ENCODE data around the gene WNT8A.

The WNT8A gene

GRCh38 chr5:138129347-138129746, 45.5 kb downstream of the WNT8A start:
- CTCF ChIA-PET: interaction anchor here (0.5 to 1.9 kb wide), 5 partner anchors 22 to 497 kb away, joined by 3 to 6 read pairs (median 4); no protein-coding TSS in a partner anchor
- H3K27ac ChIP-seq: no peak overlapping the region
- DNase-seq (ENCODE audit: low spot score): no peak
- no peak for TF ChIP-seq CTCF (conservative IDR thresholded peaks at IDR 0.05; ENCODE audit: low read depth)
- POLR2A ChIA-PET (ENCODE audit: low non-redundant PET): no interaction called here

GRCh38 chr5:138132543-138132942, 48.7 kb downstream of the WNT8A start:
- POLR2A ChIA-PET (ENCODE audit: low non-redundant PET): interaction anchor here (0.7 kb wide), 1 partner anchor 641 kb away, joined by 5 read pairs; no protein-coding TSS in a partner anchor
- CTCF ChIA-PET: interaction anchor here (0.6 to 2.0 kb wide), 5 partner anchors 13 to 472 kb away, joined by 3 to 25 read pairs (median 7); no protein-coding TSS in a partner anchor
- H3K27ac ChIP-seq: no peak overlapping the region
- no peak for TF ChIP-seq CTCF (conservative IDR thresholded peaks at IDR 0.05; ENCODE audit: low read depth)
- DNase-seq (ENCODE audit: low spot score): no peak

- no peak for DNase-seq (ENCODE audit: low spot score)
- H3K27ac ChIP-seq: no peak within 1 kb of the TSS
- ChIA-PET CTCF (interaction anchor here (0.5 to 1.4 kb wide), 3 partner anchors 62 to 396 kb away, joined by 3 to 7 read pairs (median 4); no protein-coding TSS in a partner anchor), POLR2A (ENCODE audit: low non-redundant PET) (no interaction called here)
- no peak for TF ChIP-seq CTCF (conservative IDR thresholded peaks at IDR 0.05; ENCODE audit: low read depth)
These were observed 55.3 kb downstream of the WNT8A start, which contains the start of gene NME5 for GRCh38 chr5:138138949-138139780. TSS of gene NME5 (minus strand) at chr5:138139428. CDS start at chr5:138138780, 648 bp downstream.

- DNase-seq (ENCODE audit: low spot score): no peak
- ChIA-PET CTCF (interaction anchor here (0.7 to 1.4 kb wide), 5 partner anchors 42 to 397 kb away, joined by 3 to 7 read pairs (median 3); no protein-coding TSS in a partner anchor), POLR2A (ENCODE audit: low non-redundant PET) (no interaction called here)
- TF ChIP-seq CTCF (conservative IDR thresholded peaks at IDR 0.05; ENCODE audit: low read depth): no peak
- H3K27ac ChIP-seq: no peak overlapping the region
These were observed 55.9 kb downstream of the WNT8A start for GRCh38 chr5:138139781-138140090.

- DNase-seq (ENCODE audit: low spot score): no peak
- no peak for TF ChIP-seq CTCF (conservative IDR thresholded peaks at IDR 0.05; ENCODE audit: low read depth)
- ChIA-PET CTCF (interaction anchor here (0.7 to 1.4 kb wide), 4 partner anchors 42 to 196 kb away, joined by 3 to 7 read pairs (median 4); no protein-coding TSS in a partner anchor), POLR2A (ENCODE audit: low non-redundant PET) (no interaction called here)
- no peak overlapping the region for H3K27ac ChIP-seq
These were observed 56.4 kb downstream of the WNT8A start for GRCh38 chr5:138140268-138140667.

Measured in RWPE1 (cell line).